ENCODE data around the gene C11orf42.

GRCh38 chr11:6225896-6226295, 20.5 kb downstream of the C11orf42 start:
- no peak for TF ChIP-seq POLR2AphosphoS5 (IDR thresholded peaks at IDR 0.05; ENCODE audit: borderline replicate concordance, low read depth, low read length)
- TF ChIP-seq EZH2 (IDR thresholded peaks at IDR 0.05) = no peak

Data from SK-N-MC (cell line).